ENCODE results near the gene SEMA4C.

GRCh38 chr2:96832754-96833507 lies 36.9 kb downstream of the SEMA4C start:
- TF ChIP-seq CTCF (IDR thresholded peaks at IDR 0.05) (no peak), POLR2AphosphoS5 (IDR thresholded peaks at IDR 0.05; ENCODE audit: low read depth, low read length) (no peak), TCF7L2 (IDR thresholded peaks at IDR 0.05; ENCODE audit: low read depth, low read length) (no peak), REST (IDR thresholded peaks at IDR 0.05; ENCODE audit: insufficient read depth in 1 of 2, low read depth in 2 of 2, low read length in 1 of 2) (no peak)
